GM19438 (cell line): Measurements from ENCODE around the gene ABHD5.
"Not testable (repeated sequence)": the region's sequence is repeated elsewhere in the genome, so short reads cannot be mapped to it uniquely, and the experiment has no call there.

Experiments used
- ATAC-seq: cut with Tn5 transposase; IDR thresholded peaks from one replicate; pipeline ENCODE4 v1.9.1; 2021; ENCODE audit warnings: low read depth; ENCODE audit not compliant: unreplicated experiment

ABHD5 gene

DNA sequence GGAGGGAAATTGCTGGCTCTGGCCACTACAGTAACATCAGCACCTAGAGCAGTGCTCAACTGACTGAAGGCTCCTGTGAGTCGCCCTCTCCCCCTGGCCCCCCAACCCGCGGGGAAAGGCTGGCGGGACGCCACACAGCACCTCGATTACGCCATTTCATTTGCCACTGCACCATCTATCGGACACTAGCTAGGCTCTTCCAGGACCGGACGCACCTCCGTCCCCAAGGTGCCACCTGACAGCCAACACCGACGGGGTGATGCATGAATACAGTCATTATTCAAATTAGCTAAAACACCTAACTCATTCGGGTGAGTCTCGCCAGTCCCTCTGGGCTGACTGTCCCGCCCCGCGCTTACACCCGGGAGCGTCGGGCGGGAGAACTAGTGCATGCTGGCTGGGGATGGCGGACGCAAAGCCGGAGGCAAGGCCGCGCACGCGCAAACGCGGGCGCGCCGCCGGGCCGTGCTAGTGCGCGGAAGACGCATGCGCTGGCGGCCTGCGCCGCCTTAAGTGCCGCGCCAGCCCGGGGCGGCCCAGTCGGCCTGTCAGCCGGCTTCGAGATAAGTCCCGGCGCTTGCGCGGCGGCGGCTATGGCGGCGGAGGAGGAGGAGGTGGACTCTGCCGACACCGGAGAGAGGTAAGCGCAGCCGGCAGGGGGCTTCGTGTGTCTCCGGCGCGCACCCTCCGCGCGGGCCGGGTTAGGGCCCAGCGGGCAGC is at the start of gene ABHD5:
ABHD5 (plus strand) TSS at position 539 of the 720 bp plus-strand sequence; CDS start at position 594, 55 bp downstream.
- peak; percentile 85 for ATAC-seq

DNA sequence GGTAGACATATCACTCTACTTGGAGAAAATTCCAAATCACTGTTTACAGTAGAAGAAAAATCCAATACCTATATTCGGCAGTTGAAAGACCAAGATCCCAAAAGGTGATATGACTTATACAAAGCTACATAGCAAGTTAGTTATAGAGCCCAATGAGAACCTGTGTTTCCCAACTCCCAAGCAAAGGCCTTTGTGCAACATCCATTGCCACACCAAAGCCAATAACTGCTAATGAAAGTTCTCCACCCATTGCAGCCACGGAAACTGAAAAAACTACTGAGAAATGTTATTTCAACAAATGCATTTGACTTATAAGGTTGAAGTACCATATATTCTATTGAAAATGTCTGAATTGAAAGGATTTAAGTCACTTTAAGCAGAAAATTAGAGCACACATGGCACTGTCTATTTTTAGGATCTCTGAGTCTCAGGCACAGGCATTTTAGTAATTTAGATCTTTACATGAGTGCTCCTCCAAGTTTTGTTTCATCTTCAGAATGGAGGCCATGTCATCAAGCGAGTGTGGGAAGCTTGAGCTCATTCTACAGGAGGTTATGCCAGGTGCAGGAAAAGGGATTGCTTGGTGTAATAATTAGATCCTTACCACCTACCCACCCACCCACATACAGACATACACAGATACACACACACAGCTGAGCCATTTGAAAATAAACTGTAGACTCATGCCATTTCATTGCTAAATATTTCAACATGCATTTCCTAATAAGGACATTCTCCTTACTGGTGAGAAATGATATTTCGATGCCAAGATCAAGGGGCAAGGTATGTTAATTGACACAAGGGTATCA is 49.2 kb upstream of the ABHD5 start:
- ATAC-seq: no peak

DNA sequence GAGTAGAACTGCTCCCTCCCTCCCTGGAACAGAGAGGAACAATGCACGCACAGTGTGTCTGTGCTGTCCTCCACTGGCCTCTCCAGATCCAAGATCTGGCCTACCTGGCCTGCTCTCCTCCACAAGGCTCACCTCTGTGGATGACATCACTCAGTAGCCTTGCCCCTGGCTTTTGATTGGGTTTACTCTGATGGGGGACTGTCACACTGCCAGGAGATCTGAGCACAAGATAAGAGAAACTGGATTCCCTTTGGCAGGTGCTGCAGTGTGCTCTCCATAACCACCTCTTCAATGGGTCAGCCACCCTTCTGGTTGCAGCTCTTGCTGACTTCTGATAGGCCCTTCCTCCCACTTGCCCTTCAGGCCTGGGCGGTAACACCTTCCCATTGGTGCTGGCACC is 46.3 kb upstream of the ABHD5 start:
- ATAC-seq: no peak

DNA sequence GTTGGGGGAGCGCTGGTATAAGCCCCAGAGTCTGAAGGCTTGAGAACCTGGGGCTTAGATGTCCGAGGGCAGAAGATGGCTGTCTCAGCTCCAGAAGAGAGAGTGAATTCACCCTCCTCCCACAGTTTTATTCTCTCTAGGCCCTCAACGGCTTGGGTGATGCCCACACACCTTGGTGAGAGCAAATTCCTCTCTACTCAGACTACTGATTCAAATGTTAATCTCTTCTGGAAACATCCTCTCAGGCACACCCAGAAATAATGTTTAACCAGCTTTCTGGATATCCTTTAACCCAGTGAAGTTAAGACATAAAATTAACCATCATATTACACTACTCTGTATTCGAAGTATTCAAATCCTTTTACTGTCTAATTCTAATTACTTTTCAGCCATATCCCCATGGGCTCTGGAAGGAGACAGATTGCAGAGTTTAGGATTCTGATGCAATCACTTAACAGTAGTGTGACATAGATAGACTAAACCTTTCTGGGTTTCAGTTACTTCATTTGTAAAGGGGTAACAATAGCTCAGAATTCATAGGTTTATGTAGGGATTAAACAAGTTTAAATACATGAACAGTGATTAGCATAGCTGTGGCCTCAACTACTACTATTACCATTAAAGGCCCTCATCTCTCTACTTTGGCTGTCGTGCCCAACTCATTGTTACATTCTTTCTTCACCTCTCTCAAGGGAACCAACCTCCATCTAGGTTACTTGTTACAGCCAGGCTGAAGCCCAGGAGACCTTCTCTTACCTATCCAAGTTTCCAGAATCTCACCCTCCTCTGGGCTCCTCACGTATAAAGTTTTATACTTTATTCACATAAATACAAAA is 43.2 kb upstream of the ABHD5 start:
- ATAC-seq: no peak

DNA sequence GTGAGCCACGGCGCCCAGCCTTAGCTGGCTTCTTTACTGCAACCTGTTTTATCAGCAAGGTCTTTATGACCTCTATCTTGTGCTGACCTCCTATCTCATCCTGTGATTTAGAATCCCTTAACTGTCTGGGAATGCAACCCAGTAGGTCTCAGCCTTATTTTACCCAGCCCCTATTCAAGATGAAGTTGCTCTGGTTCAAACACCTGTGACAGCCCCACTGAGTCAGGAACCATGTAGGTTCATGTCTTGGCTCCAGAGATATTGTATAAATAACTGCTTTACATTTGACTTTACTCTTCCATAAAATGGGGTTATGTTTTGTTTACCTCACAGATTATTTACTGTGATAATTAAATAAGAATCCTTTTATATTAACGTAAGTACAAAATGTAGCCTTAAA is 41.8 kb upstream of the ABHD5 start:
- no peak for ATAC-seq

DNA sequence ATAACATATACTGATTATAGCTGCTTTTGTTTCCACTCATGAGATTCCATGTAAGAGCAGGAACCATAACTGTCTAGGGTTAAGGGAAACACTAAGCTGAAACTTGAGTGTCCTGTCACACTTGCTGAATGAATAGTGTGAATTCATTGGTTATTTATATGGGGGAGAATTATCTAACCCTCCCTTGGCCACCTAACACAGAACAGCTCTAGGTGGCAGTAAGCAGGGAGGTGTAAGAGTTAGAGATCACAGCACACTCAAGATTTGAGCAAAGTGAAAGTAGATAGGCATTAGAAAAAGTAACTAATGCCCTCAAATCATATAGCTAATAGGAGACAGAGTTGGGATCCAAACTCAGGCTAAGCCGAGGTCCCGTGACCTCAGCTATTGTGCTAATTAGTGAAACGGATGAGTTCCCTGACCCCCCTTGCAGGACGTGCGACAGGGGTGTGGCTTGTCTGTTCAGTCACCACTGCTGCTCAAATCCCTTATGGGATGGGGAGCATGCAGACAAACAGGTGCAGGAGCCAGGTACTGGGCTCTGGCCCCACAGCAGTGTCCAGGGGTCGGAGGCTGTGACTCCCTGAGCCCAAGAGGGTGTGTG is 41.3 kb upstream of the ABHD5 start:
- no peak for ATAC-seq

DNA sequence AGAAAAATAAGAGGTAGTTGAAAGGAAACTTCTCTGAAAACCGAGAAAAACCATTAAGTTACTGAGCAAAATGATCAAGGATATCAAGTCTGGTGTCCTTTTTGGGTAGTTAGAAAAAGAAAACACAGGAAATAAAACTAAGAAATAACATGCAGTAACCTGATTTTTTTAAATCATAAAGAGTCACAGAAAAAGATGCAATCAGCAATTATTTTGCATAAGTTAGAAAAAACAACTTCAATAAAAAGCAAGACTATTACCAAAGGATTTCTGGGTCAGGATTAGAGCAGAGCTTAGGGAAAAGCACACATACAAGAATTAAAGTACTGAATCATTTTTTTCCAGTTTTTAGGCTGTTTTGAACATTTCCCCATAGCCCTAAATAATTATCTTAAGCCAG is 40.4 kb upstream of the ABHD5 start:
- no peak for ATAC-seq

DNA sequence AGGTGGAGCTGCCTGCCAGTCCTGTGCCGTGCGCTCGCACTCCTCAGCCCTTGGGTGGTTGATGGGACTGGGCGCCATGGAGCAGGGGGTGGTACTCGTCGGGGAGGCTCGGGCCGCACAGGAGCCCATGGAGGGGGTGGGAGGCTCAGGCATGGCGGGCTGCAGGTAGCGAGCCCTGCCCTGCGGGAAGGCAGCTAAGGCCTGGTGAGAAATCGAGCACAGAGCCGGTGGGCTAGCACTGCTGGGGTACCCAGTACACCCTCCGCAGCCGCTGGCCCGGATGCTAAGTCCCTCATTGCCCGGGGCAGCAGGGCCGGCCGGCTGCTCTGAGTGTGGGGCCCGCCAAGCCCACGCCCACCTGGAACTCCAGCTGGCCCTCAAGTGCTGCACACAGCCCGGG is 34.3 kb upstream of the ABHD5 start:
- not testable (repeated sequence) for ATAC-seq

DNA sequence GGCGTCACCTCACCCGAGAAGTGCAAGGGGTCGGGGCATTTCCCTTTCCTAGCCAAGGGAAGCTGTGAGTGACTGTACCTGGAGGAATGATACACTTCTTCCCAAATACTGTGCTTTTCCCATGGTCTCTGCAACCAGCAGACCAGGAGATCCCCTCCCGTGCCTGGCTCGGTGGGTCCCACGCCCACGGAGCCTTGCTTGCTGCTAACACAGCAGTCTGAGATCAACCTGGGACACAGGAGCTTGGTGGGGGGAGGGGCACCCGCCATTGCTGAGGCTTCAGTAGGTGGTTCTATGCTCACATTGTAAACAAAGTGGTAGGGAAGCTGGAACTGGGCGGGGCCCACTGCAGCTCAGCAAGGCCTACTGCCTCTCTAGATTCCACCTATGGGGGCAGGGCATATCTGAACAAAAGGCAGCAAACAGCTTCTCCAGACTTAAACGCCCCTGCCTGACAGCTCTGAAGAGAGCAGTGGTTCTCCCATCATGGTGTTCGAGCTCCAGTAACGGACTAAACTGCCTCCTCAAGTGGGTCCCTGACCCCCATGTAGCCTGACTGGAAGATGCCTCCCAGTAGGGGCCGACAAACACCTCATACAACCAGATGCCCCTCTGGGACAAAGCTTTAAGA is 31.4 kb upstream of the ABHD5 start:
- no peak for ATAC-seq

DNA sequence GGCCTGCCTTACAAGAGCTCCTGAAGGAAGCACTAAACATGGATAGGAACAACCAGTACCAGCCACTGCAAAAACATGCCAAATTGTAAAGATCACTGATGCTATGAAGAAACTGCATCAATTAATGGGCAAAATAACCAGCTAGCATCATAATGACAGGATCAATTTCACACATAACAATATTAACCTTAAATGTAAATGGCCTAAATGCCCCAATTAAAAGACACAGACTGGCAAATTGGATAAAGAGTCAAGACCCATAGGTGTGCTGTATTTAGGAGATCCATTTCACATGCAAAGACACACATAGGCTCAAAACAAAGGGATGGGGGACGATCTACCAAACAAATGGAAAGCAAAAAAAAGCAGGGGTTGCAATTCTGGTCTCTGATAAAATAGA is 29.4 kb upstream of the ABHD5 start:
- not testable (repeated sequence) for ATAC-seq

DNA sequence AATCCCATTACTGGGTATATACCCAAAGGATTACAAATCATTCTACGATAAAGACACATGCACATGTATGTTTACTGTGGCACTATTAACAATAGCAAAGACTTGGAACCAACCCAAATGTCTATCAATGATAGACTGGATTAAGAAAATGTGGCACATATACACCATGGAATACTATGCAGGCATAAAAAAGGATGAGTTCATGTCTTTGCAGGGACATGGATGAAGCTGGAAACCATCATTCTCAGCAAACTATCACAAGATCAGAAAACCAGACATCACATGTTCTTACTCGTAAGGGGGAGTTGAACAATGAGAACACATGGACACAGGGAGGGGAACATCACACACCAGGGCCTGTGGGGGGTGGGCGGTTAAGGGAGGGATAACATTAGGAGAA is 25.7 kb upstream of the ABHD5 start:
- ATAC-seq: not testable (repeated sequence)

DNA sequence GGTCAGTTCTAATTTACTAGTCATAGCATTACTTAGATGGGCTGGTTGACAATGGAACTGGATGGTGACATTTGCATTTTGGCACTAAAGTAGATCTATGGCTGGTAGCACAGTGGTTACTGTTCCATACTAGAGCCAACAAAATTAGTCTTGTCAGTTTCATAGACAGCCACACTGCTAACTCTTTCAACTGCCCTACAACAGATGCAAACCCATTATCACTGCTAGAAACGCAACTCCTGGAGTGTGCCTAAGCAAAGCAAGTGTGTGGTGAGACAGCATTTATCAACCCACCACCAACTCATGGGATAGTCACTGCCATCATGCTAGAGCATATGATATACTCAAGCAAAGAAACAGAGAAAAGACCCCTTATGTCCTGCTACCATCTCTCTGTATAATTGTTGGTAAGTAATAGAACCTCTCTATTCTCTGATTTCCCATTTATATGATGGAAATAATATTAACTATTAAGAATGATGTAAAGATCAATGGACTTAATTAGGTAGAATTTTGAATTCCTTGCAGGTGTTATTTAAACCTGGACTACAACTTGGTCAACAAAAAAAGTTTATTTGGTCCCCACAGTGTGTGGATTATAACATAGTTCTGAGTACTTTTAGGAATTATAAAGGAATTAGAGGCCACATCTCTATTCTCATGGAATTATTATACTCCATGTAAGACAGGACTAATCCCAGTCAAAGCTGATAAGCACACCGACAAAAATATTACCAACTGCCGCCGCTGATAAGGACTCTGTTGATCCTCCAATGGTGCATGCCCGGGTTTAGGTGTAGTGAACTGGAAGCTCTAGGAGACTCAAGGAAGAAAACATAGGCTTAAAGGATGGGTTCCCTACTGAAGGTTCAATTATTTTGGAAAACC is 19.9 kb upstream of the ABHD5 start:
- ATAC-seq: no peak

DNA sequence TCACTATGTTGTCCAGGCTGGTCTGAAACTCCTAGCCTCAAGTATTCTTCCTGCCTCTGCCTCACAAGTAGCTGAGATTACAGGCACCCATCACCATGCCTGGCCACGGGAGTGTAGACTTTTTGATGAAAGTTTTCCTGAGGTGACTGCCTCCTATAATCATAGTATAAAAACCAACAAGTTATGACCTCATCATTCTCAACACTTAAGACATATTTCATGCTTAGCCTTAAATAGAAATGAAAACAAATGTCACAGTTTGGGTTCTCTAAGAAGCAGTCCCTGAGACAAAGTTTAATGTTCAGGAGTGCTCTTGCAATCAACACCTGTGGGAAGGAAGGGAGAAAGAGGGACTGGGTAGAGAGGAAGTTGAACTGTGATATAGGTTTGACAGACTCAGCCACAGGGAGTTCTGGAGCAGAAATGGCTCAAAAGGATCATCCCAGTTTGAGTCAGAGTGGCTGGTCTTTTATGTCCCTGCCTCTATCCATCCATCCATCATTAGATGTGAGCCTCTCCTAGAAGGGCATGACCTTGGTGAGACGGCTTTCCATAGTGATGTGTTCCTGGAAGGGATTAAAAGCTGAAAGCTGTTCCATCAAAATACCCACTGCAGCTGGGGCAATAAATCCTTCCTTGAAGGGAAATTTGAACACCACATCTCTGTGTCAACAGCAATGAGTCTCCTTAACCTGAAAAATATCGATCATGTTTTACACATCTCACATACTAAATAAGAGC is 16.2 kb upstream of the ABHD5 start:
- no peak for ATAC-seq

DNA sequence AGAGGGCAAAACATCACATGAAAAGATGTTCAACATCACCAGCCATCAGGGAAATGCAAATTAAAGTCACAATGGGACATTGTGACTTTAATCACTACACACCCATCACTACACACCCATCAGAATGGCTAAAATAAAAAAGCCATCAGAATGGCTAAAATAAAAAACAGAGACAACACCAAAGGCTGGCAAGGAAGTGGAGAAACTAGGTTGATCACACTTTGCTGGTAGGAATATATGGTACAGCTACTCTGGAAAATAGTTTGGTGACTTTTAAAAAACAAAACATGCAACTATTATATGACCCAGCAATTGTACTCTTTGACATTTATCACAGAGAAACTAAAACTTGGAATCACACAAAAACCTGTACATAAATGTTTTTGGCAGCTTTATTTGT is 15.1 kb upstream of the ABHD5 start:
- no peak for ATAC-seq

DNA sequence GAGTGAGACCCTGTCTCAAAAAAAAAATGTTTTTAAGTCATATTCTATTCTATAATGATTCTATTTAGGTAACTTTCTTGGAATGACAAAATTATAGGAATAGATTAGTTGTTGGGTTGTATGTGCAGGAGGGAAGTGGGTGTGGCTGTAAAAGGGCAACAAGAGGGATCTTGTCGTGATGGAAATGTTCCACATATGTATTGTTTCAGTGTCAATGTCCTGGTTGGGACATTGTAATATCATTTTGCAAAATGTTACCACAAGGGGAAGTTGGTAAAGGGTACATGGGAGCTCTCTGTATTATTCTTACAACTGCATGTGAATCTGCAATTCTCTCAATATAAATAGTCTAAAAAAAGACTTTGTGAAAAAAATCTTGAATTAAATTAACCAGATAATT is 14.3 kb upstream of the ABHD5 start:
- ATAC-seq: no peak

DNA sequence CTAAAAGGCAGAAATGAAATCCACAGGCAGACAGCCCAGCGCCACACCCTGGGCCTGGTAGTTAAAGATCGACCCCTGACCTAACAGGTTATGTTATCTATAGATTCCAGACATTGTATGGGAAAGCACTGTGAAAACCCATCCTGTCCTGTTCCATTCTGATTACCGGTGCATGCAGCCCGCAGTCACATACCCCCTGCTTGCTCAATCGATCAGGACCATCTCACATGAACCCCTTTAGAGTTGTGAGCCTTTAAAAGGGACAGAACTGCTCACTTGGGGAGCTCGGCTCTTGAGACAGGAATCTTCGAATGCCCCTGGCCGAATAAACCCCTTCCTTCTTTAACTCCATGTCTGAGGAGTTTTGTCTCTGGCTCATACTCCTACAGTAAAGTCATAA is 12.4 kb upstream of the ABHD5 start:
- not testable (repeated sequence) for ATAC-seq

DNA sequence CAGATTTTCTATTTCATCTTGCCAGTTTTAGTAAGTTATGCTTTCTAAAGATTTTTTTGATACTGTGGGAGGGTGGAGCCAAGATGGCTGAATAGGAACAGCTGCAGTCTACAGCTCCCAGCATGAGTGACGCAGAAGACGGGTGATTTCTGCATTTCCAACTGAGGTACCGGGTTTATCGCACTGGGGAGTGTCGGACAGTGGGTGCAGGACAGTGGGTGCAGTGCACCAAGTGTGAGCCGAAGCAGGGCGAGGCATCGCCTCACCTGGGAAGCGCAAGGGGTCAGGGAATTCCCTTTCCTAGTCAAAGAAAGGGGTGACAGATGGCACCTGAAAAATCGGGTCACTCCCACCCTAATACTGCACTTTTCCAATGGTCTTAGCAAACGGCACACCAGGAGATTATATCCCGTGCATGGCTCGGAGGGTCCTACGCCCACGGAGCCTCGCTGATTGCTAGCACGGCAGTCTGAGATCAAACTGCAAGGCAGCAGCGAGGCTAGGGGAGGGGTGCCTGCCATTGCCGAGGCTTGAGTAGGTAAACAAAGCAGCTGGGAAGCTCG is 11.8 kb upstream of the ABHD5 start:
- not testable (repeated sequence) for ATAC-seq

DNA sequence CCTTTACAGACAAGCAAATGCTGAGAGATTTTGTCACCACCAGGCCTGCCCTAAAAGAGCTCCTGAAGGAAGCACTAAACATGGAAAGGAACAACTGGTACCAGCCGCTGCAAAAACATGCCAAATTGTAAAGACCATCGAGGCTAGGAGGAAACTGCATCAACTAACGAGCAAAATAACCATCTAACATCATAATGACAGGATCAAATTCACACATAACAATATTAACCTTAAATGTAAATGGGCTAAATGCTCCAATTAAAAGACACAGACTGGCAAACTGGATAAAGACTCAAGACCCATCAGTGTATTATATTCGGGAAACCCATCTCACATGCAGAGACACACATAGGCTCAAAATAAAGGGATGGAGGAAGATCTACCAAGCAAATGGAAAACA is 9.9 kb upstream of the ABHD5 start:
- not testable (repeated sequence) for ATAC-seq
